DMS114 treated with DMSO at 0.1 percent for 48 hours (cell line): Measurements from ENCODE around the gene PPIB.
"Not testable (repeated sequence)": the region's sequence is repeated elsewhere in the genome, so short reads cannot be mapped to it uniquely, and the experiment has no call there.

ENCODE experiments used
- DNase-seq: peaks from one replicate; lab custom pipeline; 2025; ENCODE audit not compliant: unreplicated experiment; lab: John Stamatoyannopoulos, UW

PPIB gene

DNA sequence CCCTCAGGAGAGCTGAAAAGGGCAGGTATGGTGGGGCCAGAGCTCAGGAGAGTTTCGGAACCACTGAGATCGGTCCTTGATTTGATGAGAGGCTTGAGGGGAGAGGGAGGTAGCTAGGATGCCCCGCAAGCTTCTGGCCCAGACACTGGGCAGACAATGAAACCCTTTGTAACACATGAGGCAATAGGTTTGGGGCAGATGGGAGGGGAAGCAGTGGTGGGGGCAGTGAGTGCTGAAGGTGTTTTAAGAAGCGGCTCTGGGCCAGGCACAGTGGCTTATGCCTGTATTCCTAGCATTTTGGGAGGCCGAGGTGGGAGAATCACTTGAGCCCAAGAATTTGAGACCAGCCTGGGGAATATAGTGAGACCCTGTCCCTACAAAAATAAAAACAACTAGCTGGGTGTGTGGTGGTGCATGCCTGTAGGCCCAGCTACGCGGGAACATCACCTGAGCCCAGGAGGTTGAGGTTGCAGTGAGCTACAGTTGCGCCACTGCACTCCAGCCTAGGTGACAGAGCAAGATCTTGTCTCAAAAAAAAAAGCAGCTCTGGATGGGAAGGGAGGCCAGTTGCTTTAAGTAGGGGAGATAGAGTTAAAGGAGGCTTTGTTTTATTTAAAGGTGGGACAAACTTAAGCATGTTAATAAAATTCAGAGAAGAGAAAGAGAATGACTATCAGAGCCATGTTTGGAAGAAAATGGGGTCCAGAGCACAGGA is 20.9 kb downstream of the PPIB start:
- DNase-seq: no peak

DNA sequence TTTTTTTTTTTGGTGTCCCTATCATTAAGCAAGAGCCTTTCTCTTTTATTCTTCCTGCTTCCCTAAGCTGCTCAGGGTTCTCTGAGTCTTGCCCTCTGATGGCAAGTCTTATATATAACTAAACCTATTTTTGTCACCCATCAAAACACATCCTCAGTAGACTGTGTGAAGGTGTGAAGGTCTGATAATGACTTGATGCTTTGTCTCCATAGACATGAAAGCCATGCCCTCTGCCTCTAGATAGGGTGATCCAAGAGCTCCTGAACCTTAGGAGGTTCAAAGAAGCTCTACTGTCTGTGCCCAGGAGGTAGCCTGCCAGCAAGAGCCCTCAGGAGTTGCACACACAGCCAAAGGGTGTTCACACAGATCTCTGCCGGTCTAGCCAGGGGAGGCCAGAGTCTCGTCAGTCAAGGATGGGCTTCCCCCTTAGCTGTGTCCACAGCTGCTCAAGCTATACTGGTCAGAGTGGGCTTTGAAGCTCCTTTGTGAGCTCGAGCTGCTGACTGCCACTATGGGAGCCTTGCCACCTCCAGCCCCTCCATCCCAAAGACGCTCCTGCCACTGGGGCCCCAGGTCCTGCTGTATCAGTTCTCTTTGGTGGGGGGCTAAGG is 24.4 kb downstream of the PPIB start:
- DNase-seq: no peak

- no peak for DNase-seq
Measured at GRCh38 chr15:64137226-64137833, 25.5 kb downstream of the PPIB start.

DNA sequence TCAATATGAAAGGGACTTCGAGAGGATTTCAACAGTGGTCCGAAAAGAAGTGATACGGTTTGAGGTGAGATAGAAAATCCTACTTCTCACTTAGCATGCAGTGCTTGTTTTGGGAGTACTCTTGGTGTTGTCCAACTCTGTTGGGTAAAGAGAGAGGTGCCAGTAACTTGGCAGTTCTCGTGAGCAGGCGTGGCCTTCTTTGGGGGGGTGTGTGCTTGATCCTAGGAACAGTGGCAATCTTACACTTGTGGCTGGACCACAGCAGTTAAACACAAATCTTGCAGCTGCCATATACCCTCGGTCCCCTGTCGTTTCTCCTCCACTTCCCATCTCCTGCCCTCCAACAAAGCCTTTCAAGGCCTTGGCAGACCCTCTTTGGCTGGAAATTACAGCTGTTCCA is 26.5 kb downstream of the PPIB start:
- no peak for DNase-seq

DNA sequence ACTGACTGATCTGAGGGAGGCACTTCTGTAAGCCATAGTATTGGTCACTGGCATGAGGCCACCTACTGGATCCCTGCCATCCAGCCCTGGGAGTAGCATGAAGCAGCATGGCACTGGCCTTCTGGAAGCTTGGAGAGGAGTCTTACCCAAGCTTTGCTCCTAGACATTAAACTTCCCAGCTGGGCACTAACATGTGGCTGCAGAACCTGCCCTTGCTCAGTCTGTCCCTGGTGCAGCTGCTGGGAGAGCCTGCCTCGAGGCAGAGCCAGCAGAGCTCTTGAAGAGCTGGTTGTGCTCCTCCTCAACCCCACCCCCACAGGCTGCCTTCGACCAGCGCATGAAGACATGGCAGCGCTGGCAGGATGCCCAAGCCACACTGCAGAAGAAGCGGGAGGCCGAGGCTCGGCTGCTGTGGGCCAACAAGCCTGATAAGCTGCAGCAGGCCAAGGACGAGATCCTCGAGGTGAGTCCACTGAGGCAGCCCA is 28.4 kb downstream of the PPIB start:
- no peak for DNase-seq

DNA sequence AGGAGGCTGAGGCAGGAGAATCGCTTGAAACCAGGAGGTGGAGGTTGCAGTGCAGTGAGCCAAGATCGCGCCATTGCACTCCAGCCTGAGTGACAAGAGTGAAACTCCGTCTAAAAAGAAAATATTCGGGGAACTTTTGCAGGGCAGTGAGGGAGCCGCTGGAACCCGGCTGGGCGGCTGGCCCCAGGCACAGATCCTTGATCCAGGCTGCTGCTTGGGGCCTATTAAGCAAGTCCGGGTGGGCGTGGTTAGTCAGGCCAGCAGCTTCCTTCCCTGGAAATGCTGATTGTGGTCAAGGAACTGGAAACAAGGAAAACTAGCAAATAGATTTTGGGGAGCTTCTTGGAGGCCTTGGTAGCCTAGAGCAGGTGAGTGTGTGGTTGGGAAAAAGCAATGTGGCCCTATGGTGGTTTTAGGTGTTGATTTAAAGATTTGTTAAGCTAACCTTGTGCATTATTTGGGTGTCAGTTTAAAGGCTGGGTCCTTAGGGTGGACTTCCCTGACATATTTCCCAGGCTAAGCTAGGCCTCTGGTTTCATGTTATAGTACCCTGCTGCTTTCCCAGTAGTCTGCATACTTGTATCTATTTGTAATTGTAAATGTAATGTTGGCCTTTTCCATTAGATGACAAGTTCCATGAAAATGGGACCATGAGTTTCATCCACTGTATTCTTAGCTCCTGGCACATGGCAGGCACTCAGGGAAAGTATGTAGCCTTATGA is 29.0 kb downstream of the PPIB start:
- no peak for DNase-seq

- no peak for DNase-seq
Measured at GRCh38 chr15:64132217-64132616, 30.6 kb downstream of the PPIB start.

DNA sequence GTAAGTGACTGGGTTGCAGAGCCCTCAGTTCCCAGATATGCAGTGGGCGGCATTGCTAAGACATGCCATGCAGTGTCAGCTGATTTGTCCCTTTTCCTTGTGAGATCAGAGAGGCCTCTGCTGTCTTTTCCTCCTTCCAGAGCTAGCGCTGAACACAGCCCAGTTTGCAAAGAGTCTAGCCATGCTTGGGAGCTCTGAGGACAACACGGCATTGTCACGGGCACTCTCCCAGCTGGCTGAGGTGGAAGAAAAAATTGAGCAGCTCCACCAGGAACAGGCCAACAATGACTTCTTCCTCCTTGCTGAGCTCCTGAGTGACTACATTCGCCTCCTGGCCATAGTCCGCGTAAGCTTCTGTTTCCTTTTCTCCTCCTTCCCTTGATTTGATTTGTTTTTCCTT is 31.3 kb downstream of the PPIB start:
- no peak for DNase-seq

DNA sequence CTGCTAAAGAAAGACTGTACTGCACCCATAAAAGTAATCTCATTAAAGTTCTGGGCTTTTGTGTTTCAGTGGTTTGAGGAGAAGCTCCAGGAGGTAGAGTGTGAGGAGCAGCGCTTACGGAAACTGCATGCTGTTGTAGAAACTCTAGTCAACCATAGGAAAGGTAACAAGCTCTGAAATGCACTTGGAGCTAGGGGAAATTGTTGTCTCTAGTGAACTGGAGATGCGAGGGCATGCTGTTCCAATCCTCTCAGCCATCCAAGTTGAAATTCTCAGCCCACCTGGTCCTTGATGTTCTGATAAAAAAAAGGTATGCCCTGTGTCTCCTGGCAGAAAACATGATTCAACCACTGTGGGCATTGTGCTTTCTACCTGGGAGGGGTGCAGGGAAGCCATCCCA is 32.7 kb downstream of the PPIB start:
- no peak for DNase-seq

- DNase-seq: no peak
Measured at GRCh38 chr15:64127521-64128270, 35.1 kb downstream of the PPIB start.

GRCh38 chr15:64125978-64126377 is 36.8 kb downstream of the PPIB start:
- no peak for DNase-seq

DNA sequence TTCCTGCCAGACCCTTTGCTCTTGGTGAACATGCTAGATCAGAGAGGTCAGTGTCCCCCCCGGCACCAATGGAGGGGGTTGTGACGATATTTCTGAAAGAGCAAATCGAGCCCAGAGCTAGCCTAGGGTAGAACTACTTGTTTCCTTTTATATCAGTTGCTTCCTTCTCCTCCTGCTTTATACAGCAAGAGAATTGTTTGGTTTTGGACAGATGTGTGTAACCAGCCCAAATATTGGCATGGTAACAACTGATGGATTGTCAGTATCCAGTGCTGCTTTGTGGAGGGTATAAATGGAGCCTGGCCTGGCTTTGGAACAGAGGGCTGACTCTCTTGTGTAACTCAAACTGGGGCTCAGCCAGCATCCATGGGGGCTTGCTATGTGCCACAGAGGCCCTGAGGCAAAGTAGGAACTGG is 39.9 kb downstream of the PPIB start:
- DNase-seq: no peak

GRCh38 chr15:64122444-64122843 is 40.4 kb downstream of the PPIB start:
- DNase-seq: no peak

DNA sequence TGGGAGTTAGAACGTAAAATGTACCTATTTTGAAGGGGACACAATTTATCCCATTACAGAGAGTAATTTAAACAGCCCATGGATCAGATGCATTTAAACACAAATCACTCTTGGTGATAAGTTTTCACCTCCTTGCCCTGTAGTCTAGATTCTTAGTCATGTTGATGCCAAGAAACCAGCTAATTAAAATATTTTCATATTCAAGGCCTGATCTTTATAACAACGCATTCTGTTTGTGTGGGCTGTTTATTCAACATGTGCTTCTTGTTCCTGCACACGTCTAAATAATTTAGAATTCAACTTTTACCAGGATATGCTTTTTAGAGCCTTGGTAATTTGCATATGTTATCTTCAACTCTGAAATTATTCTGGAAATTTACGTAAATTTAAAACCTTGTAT is 41.2 kb downstream of the PPIB start:
- no peak for DNase-seq

DNA sequence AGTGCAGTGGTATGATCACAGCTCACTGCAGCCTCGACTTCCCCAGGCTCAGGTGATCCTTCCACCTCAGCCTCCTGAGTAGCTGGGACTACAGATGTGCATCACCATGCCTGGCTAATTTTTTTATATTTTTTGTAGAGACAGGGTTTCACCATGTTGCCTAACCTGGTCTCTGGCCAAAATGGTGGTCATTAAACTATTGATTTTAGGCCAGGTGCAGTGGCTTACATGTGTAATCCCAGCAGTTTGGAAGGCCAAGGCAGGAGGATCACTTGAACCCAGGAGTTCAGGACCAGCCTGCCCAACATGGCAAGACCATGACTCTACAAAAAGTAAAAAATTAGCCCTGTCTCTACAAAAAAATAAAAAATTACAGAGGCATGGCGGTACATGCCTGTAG is 42.5 kb downstream of the PPIB start:
- DNase-seq: not testable (repeated sequence)

DNA sequence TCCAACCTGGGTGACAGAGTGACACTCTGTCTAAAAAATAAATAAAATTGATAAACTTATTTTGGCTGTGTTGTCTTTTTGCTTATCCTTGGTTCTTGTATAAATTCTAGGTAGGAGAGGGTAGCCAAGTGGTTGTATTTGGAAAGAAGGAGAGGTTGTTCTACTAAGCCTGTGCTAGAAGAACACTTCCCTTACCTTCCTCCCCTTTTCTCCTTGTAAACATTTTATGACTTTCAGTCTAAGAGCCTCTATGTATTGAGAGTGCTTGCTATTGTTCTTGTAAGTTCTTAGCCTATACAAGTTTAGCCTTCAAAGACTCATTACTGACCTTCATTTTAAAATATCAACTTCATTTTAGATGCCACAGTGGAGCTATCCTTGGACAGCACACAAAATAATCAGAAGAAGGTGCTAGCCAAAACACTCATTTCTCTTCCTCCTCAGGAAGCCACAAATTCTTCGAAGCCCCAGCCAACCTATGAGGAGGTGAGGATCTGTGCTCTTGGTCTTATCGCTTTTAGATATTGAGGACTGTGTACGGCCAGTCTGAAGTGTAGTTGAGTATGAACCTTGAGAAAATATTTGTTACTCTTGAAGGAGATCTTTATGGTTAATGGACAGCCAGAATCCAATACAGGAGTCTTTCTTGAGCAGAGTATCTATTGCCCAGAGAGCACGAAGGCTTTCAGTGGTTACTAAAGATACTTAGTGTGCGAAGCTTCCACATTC is 44.9 kb downstream of the PPIB start:
- no peak for DNase-seq

DNA sequence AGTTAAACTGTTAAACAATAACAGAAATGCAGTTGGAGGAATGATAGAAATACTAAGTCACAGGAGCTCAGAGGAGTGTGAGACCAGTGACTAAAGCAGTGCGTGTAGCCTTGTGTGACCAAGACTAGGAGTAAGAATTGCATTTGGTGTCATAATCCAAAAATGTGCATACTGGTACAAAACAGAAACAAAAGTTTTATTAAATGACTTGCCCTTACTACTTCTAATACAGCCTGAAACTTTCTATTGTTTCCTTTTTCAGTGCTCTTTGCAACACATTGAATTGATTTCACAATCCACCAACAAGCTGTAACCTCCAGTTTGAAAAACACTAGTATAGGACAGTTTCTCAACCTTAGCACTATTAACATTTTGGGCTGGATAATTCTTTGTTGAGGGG is 49.9 kb downstream of the PPIB start:
- no peak for DNase-seq

GRCh38 chr15:64112073-64112772 is 50.6 kb downstream of the PPIB start:
- no peak for DNase-seq

DNA sequence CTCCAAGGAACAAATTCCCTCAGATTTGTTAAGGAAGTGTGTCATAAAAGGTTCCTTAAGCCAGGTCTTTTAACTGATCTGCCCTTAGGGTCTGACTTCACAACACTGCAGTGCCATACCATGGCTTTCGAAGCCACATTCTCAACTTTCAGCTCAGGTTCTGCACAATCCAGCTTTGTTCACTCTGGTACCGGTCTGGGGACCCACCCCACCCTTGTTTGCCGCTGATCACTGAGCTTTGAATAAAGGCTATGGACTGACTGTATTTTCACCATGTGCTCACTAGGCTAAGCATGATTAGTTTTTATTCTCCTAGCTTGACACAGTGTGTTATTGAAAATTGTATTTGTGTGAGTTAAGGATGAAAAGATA is 51.2 kb downstream of the PPIB start:
- no peak for DNase-seq
